SK-MEL-5 (cell line): Measurements from ENCODE around the gene RBM6. TPM values are rescaled to one million over a fixed set of nuclear protein-coding genes. Genes with fewer than 3 reads are reported as not detected.
"Not testable (repeated sequence)": the region's sequence is repeated elsewhere in the genome, so short reads cannot be mapped to it uniquely, and the experiment has no call there.

Source experiments
- DNase-seq: peaks from one replicate; pipeline ENCODE4 v3.0.0-alpha.2; 2016; ENCODE audit warnings: low read depth, low spot score
- in situ Hi-C: cut with HindIII; loops from 2 replicates; pipeline ENCODE4 v1.10.0; 2016; ENCODE audit warnings: low sequenced_read_pairs, high pct_unique_total_duplicates, low pct_unique_long_range_greater_than_20kb
- total RNA-seq: library from RNA; depleted of rRNA; stranded (reverse); fragments of >200 nt; shearing (Covaris generic); gene quantifications from 2 replicates; pipeline ENCODE4 v1.2.3, GENCODE V29; 2014

Gene RBM6
- total RNA-seq, 1 experiment from 2014 or later = 27.4 TPM

- DNase-seq = no peak
- in situ Hi-C loops = no loop called here
These were observed 29.4 kb upstream of the RBM6 start for GRCh38 chr3:49910409-49911123.

GRCh38 chr3:49911124-49911420, 28.9 kb upstream of the RBM6 start:
- in situ Hi-C loops = no loop called here
- DNase-seq = no peak

DNA sequence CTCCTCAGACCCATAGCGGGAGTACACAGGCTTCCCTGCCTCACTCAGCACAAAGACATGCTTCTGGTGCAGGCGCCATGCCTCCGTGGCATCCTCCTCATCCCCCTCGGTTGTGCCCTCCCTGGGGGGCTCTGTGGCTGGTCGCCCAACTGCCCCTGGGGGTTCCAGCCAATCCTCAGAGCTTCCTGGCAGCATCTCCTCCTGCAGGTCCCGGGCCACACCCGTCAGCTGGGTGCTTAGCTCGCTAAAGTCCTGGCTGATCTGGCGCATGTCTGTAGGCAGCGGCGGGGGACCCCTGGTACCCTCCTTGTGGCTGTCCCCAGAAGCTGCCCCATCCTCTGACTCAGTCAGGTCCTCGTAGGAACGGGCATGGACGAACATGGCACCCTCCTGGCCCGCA, 28.3 kb upstream of the RBM6 start:
- in situ Hi-C loops = no loop called here
- no peak for DNase-seq

- DNase-seq = no peak
- in situ Hi-C loops = no loop called here
These were observed 27.1 kb upstream of the RBM6 start for GRCh38 chr3:49912881-49913281.

DNA sequence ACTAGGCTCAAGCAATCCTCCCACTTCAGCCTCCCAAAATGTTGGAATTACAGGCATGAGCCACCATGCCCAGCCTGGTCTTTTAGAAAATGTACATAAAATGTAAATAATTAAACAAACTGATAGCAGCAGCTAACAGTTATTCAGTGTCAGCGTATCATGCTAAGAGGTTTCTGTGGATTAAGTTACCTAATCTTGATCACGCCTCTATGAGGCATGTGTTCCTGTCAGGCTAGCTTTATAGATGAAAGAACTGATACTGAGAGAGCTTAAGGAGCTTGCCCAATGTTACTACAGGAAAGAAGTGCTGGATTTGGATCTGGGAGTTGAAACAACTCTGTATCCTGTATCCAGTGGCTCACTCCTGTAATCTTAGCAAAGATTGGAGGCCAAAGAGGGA, 25.0 kb upstream of the RBM6 start:
- DNase-seq = no peak
- in situ Hi-C loops = no loop called here

DNA sequence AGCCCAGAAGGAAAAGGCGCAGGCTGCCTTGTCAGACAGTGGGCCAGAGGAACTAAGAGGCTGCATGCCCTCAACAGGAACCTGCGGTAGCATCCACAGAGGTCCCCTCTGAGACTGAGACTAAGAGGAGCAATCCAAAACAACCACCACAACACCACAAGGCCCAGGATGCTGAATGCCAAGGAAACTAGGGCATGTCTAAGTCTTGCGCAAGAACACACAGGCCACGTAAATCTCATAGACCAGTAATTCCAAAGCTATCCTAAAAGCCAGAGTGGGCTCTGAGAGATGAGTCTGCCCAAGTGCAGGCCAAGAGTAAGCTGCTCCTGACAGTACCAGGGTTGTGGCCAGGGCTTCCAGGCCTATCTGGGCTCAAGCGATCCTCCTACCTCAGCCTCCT, 23.3 kb upstream of the RBM6 start:
- in situ Hi-C loops = no loop called here
- no peak for DNase-seq

DNA sequence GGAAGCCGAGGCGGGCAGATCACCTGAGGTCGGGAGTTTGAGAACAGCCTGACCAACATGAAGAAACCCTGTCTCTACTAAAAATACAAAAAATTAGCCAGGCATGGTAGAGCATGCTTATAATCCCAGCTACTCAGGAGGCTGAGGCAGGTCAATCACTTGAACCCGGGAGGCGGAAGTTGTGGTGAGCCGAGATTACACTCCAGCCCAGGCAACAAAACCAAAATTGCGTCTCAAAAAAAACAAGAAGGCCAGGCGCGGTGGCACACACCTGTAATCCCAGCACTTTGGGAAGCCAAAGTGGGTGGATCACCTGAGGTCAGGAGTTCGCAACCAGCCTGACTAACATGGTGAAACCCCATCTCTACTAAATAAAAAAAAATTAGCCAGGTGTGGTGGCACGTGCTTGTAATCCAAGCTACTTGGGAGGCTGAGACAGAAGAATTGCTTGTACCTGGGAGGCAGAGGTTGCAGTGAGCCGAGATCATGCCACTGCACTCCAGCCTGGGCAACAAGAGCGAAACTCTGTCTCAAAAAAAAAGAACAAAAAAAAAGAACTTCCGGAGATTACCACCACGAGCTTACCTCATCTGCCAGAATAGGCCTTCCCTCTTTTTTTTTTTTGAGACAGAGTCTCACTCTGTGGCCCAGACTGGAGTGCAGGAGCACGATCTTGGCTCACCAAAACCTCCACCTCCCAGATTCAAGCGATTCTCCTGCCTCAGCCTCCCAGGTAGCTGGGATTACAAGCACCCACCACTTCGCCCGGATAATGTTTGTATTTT, 22.0 kb upstream of the RBM6 start:
- in situ Hi-C loops = not testable (repeated sequence)

DNA sequence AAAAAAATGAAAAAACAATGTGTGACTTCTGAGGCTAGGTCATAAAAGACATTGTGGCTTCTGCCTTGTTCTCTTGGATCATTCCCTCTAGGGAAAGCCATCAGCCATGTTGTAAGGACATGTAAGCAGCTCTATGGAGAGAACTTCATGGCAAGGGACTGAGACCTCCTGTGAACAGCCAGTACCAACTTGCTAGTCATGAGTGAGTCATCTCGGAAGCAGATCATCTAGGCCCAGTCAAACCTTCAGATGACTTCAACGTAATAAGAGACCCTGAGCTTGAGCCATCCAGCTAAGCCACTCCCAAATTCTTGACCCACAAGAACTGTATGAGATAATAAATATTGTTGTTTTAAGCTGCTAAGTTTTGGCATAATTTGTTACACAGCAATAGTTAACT, 15.3 kb upstream of the RBM6 start:
- no peak for DNase-seq

More for the DNA sequence above, 22.0 kb upstream of the RBM6 start:
- DNase-seq = not testable (repeated sequence)

GRCh38 chr3:49925485-49925884, 14.5 kb upstream of the RBM6 start:
- in situ Hi-C loops = no loop called here
- DNase-seq = no peak

More for the DNA sequence above, 15.3 kb upstream of the RBM6 start:
- in situ Hi-C loops = no loop called here

DNA sequence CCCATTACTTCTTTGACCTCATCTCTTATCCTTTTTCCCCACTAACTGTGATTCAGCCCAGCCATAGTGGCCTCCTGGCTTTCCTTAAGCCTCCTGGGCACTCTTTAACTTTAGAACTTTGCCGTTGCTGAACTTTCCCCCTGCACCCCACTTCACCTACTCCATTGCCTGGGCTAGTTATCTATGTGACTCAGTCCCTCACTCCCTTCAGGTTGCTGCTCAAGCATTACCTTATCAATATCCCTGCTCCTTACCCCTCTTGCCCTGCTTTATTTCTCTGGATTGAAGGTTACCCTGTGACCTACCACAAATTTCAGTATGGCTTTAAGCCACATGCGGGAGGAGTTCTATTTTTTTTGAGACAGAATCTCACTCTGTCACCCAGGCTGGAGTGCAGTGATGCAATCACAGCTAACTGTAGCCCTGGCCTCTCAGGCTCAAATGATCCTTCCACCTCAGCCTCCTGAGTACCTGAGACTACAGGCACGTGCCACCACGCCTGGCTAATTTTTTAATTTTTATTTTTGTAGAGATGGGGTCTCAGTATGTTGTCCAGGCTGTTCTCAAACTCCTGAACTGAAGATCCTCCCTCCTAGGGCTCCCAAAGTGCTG, 13.7 kb upstream of the RBM6 start:
- no peak for DNase-seq

GRCh38 chr3:49927798-49928197, 12.2 kb upstream of the RBM6 start:
- DNase-seq = no peak
- in situ Hi-C loops = no loop called here

More for the DNA sequence above, 13.7 kb upstream of the RBM6 start:
- in situ Hi-C loops = no loop called here

GRCh38 chr3:49928481-49929017, 11.4 kb upstream of the RBM6 start:
- in situ Hi-C loops = no loop called here
- no peak for DNase-seq

GRCh38 chr3:49929291-49930167, 10.4 kb upstream of the RBM6 start, which contains the start of gene MON1A:
Gene MON1A (minus strand): TSS chr3:49929811. CDS start chr3:49913346, 16,465 bp downstream.
- peak; percentile 94 for DNase-seq
- in situ Hi-C loops = no loop called here

- in situ Hi-C loops = no loop called here
- DNase-seq = no peak
These were observed 9.7 kb upstream of the RBM6 start for GRCh38 chr3:49930168-49930690.

- peak; percentile 38 for DNase-seq
- in situ Hi-C loops = no loop called here
These were observed 9.0 kb upstream of the RBM6 start for GRCh38 chr3:49930922-49931321.

- in situ Hi-C loops, DNase-seq: not testable (repeated sequence)
These were observed 7.7 kb upstream of the RBM6 start for GRCh38 chr3:49932281-49932680.

- in situ Hi-C loops = no loop called here
- no peak for DNase-seq
These were observed 2.9 kb upstream of the RBM6 start for GRCh38 chr3:49937090-49937489.
